ENCODE measurements around the gene CUL1.

The CUL1 gene

DNA sequence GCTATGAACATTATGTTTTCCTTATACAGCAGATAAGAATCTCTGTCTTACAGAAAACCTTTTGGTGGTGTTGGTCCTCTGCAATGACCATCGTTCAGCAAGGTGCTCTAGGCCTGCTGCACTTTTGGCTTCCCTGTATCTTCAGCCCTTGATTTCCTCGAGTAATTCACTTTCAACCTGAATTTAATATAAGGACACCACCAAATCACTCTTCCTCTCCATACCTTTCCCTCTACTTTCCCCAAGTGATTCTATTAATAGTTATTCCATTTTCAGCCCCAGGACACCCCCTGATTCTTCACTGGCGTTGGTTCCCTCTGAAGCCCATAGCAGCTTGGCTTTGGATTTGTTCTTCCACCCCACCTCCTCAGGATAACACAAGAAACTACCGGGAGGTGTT, 113.2 kb downstream of the CUL1 start:
- TF ChIP-seq CTCF (IDR thresholded peaks at IDR 0.05; ENCODE audit: control insufficient read depth, insufficient read depth, low read depth, low read length, missing control alignments): no peak
- DNase-seq (ENCODE audit: low read depth): no peak
- no peak overlapping the region for H3K4me3 ChIP-seq (ENCODE audit: control insufficient read depth, low read depth, low read length)

DNA sequence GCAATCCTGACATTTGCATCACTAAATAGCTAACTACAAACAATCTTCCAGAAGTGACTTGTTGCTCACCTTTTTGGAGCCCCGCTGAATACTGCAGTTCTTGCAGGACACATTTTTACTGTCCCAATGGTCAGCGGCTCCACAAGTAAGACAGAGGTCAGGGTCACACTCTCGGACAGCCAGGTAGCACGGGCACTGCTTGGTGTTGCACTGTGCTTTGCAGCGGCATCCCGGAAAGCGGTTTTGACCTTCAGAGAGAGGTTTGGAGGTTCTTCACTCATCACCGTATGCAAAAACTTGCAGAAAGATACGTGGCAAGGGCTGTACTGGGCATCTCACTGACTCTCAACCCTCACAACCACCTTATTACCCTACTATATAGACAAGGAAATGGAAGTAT, 115.2 kb downstream of the CUL1 start:
- no peak for TF ChIP-seq CTCF (IDR thresholded peaks at IDR 0.05; ENCODE audit: control insufficient read depth, insufficient read depth, low read depth, low read length, missing control alignments)
- DNase-seq (ENCODE audit: low read depth): no peak
- no peak overlapping the region for H3K4me3 ChIP-seq (ENCODE audit: control insufficient read depth, low read depth, low read length)

- no peak for DNase-seq (ENCODE audit: low read depth)
- no peak overlapping the region for H3K4me3 ChIP-seq (ENCODE audit: control insufficient read depth, low read depth, low read length)
- no peak for TF ChIP-seq CTCF (IDR thresholded peaks at IDR 0.05; ENCODE audit: control insufficient read depth, insufficient read depth, low read depth, low read length, missing control alignments)
These were observed 116.3 kb downstream of the CUL1 start for GRCh38 chr7:148814922-148815559.

GRCh38 chr7:148815612-148816011, 116.9 kb downstream of the CUL1 start:
- DNase-seq (ENCODE audit: low read depth): no peak

GRCh38 chr7:148819697-148820360, 121.1 kb downstream of the CUL1 start:
- no peak for TF ChIP-seq CTCF (IDR thresholded peaks at IDR 0.05; ENCODE audit: control insufficient read depth, insufficient read depth, low read depth, low read length, missing control alignments)
- peak; percentile 5 for DNase-seq (ENCODE audit: low read depth)
- no peak overlapping the region for H3K4me3 ChIP-seq (ENCODE audit: control insufficient read depth, low read depth, low read length)

More at GRCh38 chr7:148815612-148816011, 116.9 kb downstream of the CUL1 start:
- TF ChIP-seq CTCF (IDR thresholded peaks at IDR 0.05; ENCODE audit: control insufficient read depth, insufficient read depth, low read depth, low read length, missing control alignments): no peak
- H3K4me3 ChIP-seq (ENCODE audit: control insufficient read depth, low read depth, low read length): no peak overlapping the region

GRCh38 chr7:148821422-148821821, 122.7 kb downstream of the CUL1 start:
- H3K4me3 ChIP-seq (ENCODE audit: control insufficient read depth, low read depth, low read length): no peak overlapping the region
- no peak for DNase-seq (ENCODE audit: low read depth)
- TF ChIP-seq CTCF (IDR thresholded peaks at IDR 0.05; ENCODE audit: control insufficient read depth, insufficient read depth, low read depth, low read length, missing control alignments): no peak

All from AG09309 (cell line).